Dedifferentiated amniotic fluid mesenchymal stem cell (primary cell): Measurements from ENCODE around the gene TMEM258.

ENCODE experiments used
- DNase-seq: peaks from one replicate; pipeline ENCODE4 v3.0.0-alpha.2; 2016; ENCODE audit errors: extremely low spot score

TMEM258 gene

DNA sequence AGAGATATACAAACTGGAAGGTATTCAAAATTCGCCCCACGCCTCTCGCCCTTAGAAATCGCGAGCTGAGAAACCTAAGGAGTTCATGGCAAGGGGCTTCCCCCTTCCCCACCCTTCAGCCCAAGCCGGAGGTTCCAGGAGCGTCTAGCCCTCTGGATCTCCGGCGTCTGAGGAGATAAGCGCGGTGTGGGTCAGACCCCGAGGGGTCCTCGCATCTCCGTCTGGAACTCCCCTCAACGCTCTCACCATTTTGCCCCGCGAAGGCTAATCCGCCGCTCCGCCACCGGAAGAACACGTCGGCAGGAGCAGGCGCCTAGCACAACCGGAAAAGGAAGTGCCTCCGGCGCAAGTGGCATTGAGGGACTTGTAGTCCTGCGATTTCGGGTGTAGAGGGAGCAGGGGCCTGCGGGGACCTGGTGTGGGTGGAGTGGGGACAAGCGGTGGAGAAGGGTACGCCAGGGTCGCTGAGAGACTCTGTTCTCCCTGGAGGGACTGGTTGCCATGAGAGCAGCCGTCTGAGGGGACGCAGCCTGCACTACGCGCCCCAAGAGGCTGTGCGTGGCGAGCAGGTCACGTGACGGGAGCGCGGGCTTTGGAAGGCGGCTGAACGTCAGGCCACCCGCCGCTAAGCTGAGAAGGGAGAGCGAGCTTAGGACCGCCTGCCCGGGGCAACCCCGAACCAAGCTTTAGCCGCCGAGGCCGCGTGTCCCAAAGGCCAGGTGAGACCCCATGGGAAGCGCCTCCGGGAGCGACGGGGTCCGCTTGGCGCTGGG, at the start of gene TMEM258, which contains the start of gene FEN1:
TSS of gene TMEM258 (minus strand) at position 290 of the 773 bp plus-strand sequence. CDS start at position 249, 41 bp downstream.
TSS of gene FEN1 (plus strand) at position 602 of the 773 bp plus-strand sequence. CDS start 2,451 bp downstream, outside the sequence.
- DNase-seq, result peak; percentile 89

DNA sequence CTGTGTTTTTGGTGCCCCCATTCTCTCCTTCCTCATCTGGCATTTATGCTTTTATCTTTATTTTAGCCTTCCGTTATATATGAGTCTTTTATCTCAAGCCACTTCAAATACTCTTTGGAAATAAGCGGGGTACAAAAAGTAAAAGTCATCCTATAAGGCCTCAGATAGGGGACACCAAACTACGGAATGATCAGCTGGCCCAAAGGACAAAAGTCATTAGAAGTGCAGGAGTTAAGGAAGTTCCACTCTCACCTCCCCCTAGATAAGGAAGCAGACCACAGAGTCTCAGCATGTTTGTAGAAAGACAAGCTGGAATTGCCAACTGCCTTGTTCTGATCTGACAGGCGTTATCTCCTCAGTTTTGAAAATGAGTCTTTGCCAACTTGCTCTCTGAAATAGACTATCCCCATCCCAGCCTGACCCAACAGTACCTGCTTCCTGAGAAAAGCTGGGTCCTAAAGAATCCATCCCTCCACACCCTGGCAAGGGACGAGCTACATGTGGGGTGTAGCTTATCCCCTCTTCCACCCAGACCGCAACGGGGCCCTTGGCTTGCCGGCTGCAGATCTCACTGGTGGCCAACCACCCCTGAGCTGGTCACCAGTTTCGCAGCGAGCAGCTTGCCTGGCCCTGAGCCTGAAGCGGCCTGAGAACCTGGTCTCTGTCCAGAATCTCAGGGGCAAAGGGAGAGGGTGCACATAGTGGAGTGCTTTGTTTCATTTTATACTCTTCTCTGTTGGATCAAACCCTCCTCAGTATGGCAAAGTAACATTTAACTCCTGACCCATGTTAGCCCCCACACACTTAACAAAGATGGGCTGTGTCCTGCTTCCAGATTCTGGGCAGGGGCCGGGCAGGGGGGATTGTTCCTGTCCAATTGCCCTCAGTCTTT, 49.5 kb upstream of the TMEM258 start:
- no peak for DNase-seq

DNA sequence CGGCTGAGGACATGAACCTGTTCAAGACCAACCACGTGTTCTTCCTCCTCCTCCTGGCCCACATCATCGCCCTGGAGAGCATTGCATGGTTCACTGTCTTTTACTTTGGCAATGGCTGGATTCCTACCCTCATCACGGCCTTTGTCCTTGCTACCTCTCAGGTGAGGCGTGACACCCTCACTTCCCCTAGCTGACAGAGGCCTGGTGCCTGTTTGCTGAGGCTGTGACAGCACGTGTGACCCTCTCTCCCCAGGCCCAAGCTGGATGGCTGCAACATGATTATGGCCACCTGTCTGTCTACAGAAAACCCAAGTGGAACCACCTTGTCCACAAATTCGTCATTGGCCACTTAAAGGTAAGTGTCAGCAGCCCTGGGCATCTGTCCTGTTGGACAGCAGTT, 48.0 kb upstream of the TMEM258 start:
- DNase-seq, result no peak

- DNase-seq, result no peak
Measured at GRCh38 chr11:61839742-61840141, 47.3 kb upstream of the TMEM258 start.

- DNase-seq, result no peak
Measured at GRCh38 chr11:61838921-61839320, 46.5 kb upstream of the TMEM258 start.

- no peak for DNase-seq
Measured at GRCh38 chr11:61838501-61838900, 46.1 kb upstream of the TMEM258 start.

DNA sequence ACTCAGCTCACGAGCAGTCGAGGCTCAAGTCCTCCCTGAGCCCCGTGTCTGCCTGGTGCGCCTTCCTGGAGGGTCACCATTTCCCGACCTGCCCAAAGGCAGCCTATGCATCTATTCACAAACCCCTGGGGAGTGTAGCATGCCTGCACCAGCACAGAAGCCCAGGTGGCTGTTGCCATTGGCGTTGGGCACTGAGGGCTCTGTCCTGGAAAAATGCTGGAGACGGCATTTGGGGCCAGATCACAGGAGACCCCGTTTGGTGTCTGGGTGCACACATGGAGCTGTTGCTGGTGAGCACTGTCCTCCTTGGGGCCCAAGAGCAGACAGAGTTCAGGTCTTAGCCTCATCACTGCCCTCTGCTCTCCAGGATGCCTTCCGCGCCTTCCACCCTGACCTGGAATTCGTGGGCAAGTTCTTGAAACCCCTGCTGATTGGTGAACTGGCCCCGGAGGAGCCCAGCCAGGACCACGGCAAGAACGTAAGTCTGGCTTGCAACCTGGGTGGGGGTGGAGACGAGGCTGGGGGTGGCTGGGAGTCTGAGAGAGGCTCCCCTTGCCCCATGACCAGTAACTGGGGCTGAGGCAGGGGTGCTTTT, 45.1 kb upstream of the TMEM258 start:
- DNase-seq, result no peak

GRCh38 chr11:61836193-61836592, 43.8 kb upstream of the TMEM258 start:
- no peak for DNase-seq

GRCh38 chr11:61834278-61835048, 42.1 kb upstream of the TMEM258 start:
- DNase-seq, result peak; percentile 60

- no peak for DNase-seq
Measured at GRCh38 chr11:61833926-61834277, 41.5 kb upstream of the TMEM258 start.

GRCh38 chr11:61833471-61833870, 41.1 kb upstream of the TMEM258 start:
- DNase-seq, result no peak

DNA sequence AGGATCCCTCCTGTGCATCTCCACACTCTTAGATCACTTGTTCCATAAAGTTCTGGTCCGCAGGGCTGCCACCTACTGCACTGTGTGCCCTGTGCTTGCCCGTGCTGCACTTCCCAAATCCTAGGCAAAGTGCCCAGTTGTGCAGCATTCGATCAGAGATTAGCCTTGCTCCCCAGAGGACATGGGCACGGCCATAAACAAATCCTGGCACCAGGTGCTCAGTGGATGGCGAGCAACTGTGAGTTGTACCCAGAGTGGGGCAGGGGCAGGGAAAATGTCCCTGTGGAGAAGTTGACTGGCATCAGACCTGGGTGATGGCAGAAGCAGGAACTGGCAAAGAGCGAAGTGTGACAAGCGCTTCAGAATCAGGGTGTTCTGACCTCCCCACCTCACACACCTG, 40.4 kb upstream of the TMEM258 start:
- no peak for DNase-seq

DNA sequence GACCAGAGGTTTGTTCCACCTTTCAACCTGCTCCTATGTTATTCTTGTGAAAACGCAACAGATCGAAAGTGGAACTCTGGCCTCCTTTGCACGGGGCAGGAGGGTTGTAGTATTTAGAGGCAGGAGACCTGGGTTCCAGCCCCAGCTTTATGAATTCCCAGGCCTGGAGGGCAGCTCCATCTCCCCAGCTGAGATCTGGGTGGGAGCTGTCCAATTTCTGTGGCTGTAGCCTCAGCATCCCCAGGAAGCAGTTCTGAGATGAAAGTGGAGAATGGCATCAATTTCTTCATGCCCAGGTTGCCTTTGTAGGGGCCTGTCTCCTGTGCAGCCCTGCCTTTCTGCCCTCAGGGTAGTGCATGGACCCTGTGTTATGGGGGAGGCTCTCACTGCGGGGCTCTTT, 39.8 kb upstream of the TMEM258 start:
- no peak for DNase-seq

DNA sequence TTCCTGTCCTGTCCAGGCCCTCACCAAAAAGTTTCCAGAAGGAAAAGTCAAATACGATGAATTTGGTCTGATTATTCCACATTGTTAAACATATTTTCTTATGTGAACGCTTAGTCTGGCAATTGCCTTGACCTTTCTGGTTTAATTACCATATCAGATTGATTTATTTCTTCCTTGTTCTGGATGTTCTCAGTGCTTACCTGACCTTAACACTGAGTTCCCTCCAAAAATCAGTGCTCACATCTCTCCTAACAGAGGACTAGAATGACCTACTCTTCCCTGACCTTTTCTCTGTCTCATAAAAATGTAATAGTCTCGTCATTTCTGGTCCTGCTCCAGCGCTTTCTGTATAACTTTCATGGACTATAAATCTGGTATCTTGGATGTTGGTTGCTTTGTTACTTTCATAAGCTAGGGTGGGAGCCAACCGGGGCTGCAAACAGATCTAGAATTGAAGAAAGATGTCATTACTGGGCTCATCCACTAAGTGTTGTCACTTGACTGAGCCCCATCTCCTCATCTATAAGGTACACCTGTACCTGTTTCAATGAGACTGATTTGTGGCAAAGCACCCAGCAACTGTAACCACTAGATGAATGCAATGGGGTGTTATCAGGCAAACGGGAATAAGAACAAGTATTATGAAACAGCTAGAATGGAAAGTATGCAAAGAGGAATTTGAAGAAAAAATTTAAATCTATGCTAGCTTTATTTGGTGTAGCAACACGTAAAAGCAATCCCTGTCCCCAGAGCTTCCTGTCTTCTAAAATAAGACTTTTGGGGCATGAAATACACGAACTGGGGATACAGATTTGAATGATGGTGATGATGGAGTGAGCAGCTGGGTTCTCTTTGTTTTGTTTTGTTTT, 38.1 kb upstream of the TMEM258 start:
- no peak for DNase-seq

GRCh38 chr11:61829806-61830205, 37.4 kb upstream of the TMEM258 start:
- no peak for DNase-seq

DNA sequence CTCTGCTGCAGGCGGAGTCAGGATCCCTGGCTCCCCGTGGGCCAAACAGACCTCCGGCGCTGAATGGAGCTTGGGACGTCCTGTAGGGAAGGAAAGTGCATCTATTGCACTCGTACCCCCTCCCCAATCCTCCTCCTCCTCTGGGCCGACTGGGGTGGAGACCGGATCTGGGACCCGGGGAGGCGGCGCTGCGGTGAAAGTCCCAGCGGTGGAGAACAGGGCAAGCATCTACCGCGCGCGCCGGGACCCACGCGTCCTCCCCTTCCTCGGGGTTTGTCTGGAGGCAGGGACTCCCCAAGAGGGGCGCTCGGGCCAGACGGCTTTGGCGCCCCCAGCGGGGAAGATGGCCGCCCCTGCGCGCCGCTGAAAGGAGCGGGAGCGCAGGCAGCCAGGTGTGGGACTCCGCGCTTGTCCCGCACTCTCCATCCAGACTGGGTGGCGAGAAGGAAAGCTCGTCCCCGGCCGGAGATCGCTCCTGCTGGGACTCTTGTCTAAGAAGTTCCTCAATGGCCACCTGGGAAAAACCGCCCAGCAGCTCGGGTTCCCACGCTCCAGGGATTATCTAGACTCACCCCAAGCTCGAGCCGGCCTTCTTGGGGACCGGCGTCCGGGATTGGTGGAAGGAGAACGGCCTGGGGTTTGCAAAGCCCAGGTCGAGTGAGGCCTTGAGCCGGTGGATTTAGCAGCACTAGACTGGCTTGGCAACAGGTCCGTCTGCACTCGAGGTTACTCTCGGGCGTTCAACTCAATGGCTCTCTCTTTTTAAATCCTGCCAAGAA, 36.4 kb upstream of the TMEM258 start:
- no peak for DNase-seq

- DNase-seq, result no peak
Measured at GRCh38 chr11:61828379-61828628, 35.9 kb upstream of the TMEM258 start.

DNA sequence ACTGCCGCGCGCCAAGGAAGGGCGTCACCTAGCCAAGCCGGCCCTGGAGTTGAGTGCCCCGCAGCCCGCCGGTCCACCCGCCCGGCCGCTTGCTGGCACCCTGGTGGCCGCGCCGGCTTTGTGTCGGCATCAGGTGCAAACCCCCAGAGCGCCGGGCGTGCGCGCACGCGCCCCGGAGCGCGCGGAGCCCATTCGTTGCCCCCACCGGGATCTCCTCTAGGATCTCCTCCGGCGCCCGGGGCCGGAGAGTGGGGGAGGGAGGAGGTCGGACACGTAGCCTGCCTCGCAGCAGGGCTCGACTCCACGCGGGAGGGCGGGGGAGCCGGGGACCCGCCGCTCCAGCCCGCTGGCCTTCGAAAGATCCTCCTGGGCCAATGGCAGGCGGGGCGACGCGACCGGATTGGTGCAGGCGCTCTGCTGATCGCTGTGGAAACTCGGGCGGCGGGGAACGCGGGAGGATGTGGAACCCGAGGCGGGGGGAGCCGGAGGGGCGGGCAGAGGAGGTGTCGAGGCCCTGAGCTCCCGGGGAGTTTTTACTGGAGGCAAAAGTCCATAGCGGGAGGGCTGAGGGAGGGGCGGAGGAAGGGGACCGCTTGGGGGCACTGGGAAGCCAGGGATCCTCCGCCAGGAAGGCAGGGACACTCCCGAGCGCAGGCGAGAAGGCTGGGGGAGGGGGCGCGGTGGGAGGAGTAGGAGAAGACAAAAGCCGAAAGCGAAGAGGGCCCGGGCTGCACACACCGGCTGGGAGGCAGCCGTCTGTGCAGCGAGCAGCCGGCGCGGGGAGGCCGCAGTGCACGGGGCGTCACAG, 35.4 kb upstream of the TMEM258 start, which contains the start of gene FADS2:
TSS of gene FADS2 (plus strand) at position 730 of the 808 bp plus-strand sequence. CDS start 91 bp downstream, outside the sequence.
- peak; percentile 84 for DNase-seq

GRCh38 chr11:61826930-61827570, 34.7 kb upstream of the TMEM258 start:
- DNase-seq, result no peak
